CD4-positive, alpha-beta T cell treated with Interleukin-2 at 100 ng/mL for 4 hours (primary cell): ENCODE data around the gene AMBRA1.

ENCODE experiments used
- DNase-seq: peaks from one replicate; pipeline ENCODE4 v3.0.0-alpha.2; 2020; ENCODE audit warnings: low spot score

The AMBRA1 gene

DNA sequence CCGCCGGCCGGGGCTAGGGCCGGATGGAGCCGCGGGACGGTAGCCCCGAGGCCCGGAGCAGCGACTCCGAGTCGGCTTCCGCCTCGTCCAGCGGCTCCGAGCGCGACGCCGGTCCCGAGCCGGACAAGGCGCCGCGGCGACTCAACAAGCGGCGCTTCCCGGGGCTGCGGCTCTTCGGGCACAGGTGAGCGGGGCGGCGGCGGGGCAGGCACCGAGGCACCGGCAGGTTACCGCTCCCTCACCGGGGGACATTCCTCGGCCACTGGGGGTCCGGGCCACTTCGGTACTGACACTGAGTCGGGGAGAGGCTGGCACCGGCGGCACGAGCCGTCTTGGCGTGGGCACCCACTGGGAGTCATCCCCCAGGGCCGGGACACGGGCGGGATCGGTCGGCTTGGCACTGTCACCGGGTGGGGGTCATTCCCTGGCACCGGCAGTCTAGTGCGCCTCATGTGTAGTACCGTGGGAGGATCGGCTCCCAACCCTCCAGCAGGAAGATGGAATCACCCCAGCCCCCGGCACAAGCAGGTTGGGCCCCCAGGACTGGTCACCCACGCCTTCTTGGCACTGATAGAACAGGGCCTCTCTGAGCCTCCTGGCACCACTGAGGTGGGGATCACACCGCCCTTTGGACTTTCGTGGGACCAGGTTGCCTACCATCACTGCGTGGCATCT lies 246.0 kb downstream of the AMBRA1 start:
- no peak for DNase-seq

DNA sequence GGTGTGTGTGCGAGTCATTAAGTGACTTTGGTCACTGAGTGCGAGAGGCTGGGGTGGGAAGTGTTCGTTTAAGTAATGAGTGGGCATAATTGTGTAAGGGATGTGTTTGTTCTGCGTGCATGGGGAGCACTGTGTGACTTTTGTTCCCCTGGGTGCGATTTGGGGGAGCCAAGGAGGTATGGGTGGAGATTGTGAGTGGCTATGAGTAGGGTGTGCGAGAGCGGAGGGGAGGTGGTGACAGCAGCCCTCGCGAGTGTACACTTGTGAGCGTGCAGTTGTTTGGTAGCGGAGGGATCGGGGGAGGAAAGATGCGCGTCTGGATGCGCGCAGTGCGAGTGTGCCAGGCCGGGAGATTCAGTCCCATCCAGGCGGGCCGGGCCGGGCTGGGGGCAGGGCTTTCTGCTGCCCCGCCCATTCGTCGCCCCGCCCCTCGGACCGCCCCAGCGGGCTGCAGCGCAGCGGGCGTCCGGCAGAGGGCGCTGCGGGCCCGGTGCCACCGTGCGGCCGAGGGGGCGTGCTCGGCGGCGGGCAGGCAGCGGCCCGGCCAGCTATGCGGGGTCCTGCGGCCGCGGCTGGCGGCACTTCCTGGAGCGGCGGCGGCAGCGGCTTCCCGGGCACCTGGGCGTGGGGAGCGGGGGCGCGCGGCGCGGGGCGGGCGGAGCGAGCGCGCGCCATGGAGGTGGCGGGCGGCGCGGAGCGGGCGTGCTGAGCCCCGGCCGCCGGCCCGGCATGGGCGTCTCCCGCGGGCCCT lies 246.8 kb downstream of the AMBRA1 start, which contains the start of gene DGKZ:
Gene DGKZ (plus strand): TSS at position 578 of the 751 bp plus-strand sequence. CDS start 197 bp downstream, outside the sequence.
- DNase-seq: peak; percentile 89
